ENCODE data around the gene SPDYE2. TPM values are rescaled to one million over a fixed set of nuclear protein-coding genes. Genes with fewer than 3 reads are reported as not detected.
"Not testable (repeated sequence)": the region's sequence is repeated elsewhere in the genome, so short reads cannot be mapped to it uniquely, and the experiment has no call there.

Gene SPDYE2, protein sequence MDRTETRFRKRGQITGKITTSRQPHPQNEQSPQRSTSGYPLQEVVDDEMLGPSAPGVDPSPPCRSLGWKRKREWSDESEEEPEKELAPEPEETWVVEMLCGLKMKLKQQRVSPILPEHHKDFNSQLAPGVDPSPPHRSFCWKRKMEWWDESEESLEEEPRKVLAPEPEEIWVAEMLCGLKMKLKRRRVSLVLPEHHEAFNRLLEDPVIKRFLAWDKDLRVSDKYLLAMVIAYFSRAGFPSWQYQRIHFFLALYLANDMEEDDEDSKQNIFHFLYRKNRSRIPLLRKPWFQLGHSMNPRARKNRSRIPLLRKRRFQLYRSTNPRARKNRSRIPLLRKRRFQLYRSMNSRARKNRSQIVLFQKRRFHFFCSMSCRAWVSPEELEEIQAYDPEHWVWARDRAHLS
- total RNA-seq: not detected
- long read RNA-seq, partial matches to known transcripts: 8 of 83 reads
- long read RNA-seq, other reads (novel, unspliced or antisense): 75 of 83 reads

GRCh38 chr7:102550808-102551422 is at the start of gene SPDYE2:
Gene SPDYE2 (plus strand): TSS chr7:102551226. CDS start chr7:102553256, 2,030 bp downstream.
- intact Hi-C loops (cut with DNase I): not testable (repeated sequence)

DNA sequence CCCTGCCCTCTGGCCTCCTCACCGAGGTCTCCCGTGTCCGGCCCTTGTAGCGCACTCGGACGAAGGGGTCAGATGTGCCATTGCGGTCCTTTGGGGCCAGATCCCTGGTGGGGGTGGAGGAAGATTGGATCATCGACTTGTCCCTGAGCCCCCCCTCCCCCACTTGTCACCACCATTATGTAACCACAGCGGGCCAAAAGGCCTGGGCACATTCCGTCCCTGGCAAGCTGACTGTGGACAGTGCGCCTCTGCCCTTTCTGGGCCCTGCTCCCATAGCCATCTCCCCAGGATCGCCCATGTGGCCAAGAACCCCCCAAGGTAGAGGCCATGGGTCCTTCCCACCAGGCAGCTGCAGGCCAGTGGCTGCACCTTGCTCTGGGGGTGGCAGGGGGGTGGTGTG is 47.9 kb upstream of the SPDYE2 start:
- DNase-seq (ENCODE audit: low spot score); intact Hi-C loops (cut with DNase I): not testable (repeated sequence)

More at GRCh38 chr7:102550808-102551422, at the start of gene SPDYE2:
- not testable (repeated sequence) for DNase-seq (ENCODE audit: low spot score)

DNA sequence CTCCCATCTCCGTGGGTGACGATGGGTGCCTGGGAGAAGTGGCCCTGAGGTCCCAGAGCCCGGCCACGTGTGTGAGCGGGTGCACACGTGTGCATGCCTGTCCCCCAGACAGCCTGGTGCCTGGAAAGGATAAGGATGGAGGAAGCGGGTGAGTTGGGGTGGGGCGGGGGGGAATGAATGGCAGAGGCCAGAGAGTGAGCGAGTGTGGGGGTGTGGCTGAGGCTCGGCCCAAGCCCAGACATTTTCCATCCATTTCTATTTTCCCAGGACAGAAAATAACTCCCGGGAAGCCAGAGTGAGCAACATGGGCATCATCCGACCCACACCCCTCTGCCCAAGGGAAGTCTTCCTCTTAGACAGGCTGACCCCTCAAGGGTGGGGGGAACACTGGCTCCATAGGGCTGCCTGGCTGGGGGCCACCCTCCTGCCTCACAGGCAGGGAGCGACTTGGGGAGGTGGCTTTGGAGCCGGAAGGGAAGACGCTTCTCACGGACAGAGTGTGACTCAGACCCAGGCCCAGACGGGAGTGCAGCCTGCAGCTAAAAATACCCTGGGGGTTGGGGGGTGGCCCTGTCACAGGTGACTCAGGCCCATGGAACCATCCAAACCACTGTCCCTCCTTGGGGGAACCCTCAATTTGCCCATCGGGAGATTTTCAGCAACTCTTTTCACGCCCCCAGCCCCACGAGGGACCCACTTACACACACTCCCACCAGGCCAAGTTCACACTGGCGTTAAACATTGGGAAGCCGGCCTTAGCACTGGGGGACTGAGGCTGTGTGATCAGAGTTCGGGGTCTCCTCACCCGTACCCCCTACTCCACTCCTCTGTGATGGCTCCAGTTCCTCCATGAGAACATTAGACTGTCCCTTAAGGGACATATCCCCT is 45.5 kb upstream of the SPDYE2 start:
- peak; percentile 68 for DNase-seq (ENCODE audit: low spot score)
- intact Hi-C loops (cut with DNase I): not testable (repeated sequence)

DNA sequence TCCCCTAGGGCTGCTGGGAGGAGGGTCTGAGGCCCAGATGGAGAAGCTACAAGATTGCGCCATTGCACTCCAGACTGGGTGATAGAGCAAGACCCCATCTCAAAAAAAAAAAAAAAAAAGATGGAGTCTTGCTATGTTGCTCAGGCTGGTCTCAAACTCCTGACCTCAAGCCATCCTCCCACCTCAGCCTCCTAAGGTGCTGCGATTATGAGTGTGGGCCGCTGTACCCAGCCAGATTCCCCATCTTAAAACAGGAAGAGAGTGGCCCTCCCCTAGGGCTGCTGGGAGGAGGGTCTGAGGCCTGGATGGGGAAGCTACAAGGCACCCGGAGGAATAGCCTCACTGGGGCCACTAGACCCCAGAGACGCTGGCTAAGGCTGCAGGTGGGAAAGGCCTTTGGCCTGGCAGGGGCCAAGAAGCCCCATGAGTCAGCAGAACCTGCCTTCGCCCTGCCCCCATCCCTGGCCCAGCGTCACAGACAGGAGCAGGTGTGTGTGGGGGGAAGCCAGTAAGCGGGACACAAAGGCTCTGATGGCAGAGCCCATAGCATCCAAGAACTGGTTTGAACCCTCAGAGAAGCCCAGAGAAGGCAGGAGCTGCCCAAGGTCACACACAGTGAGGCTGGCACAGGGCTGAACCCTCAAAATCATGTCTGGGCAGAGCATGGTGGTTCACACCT is 43.5 kb upstream of the SPDYE2 start:
- intact Hi-C loops (cut with DNase I); DNase-seq (ENCODE audit: low spot score): not testable (repeated sequence)

- DNase-seq (ENCODE audit: low spot score); intact Hi-C loops (cut with DNase I): not testable (repeated sequence)
Observed at GRCh38 chr7:102510575-102510974, 40.5 kb upstream of the SPDYE2 start.

GRCh38 chr7:102511860-102512522 is 39.0 kb upstream of the SPDYE2 start:
- intact Hi-C loops (cut with DNase I); DNase-seq (ENCODE audit: low spot score): not testable (repeated sequence)

- intact Hi-C loops (cut with DNase I): not testable (repeated sequence)
- DNase-seq (ENCODE audit: low spot score): peak; percentile 74
Observed at GRCh38 chr7:102512642-102513221, 38.3 kb upstream of the SPDYE2 start.

- intact Hi-C loops (cut with DNase I); DNase-seq (ENCODE audit: low spot score): not testable (repeated sequence)
Observed at GRCh38 chr7:102514881-102515721, 35.9 kb upstream of the SPDYE2 start.

GRCh38 chr7:102515889-102516288 is 35.1 kb upstream of the SPDYE2 start:
- DNase-seq (ENCODE audit: low spot score); intact Hi-C loops (cut with DNase I): not testable (repeated sequence)

DNA sequence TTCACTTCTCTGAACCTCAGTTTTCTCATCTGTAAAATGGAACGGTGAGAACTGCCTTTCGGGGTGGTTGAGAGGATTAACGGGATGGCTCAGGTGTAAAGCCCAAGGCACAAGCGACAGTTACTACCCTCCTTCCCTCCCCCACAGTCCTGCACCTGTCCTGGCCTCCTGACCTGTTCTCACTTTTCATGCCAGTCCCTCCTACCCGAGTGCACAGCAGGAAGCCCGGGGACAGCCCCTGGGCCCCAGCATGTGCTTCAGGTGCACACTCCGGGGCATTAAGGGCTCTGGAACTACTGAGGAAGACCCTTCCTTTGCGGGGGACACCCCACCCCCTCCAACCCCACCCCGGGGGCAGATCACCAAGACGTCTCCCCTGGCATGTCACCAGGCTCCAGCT is 34.1 kb upstream of the SPDYE2 start:
- intact Hi-C loops (cut with DNase I); DNase-seq (ENCODE audit: low spot score): not testable (repeated sequence)

DNA sequence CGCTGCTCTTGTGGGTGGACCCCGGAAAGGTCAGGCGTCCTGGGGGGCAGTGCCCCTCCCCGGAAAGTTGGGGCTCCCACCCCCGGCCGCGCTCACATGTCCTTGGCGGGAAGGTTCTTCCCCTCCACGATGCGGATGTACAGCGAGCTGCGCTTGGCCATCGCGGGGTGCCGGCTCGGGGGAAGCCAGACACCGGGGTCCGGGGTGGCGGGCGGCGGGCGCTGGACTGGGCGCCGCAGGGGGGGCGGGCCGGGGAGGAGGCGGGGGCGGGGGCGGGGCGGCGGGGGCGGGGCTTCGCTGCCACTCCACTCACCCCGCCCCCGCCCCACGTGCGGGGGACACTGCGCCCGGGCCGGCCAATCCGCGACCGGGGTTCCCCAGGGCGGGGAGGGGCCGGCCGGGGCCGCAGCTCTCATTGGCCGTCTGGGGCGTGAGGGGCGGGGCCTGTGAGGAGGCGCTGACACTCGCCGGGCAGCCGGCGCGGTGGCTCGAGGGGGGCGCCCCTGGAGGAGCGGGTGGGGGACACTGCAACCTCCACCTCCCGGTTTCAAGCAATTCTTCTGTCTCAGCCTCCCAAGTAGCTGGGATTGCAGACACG is 33.4 kb upstream of the SPDYE2 start, which contains the start of gene RASA4B:
Gene RASA4B (minus strand): TSS at position 228 of the 598 bp plus-strand sequence. CDS start 67 bp downstream, at position 161.
- intact Hi-C loops (cut with DNase I): not testable (repeated sequence)
- DNase-seq (ENCODE audit: low spot score): peak; percentile 54

GRCh38 chr7:102520797-102521196 is 30.2 kb upstream of the SPDYE2 start:
- DNase-seq (ENCODE audit: low spot score); intact Hi-C loops (cut with DNase I): not testable (repeated sequence)

DNA sequence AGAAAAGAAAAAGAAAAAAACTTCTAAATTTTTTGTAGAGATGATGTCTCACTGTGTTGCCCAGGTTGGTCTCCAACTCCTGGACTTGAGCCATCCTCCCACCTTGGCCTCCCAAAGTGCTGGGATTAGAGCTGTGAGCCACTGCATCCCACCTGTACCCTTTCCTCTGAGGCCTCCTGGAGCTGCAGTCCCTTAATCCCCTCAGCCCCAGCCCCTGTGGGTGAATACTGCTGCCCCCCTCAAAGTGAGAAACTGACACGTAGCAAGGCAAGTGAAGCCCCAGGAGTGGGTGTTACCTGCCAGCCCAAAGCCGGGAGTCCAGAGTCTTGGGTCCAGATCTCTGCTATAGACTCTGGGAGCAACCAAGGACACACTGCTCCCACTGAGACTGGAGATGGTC is 26.2 kb upstream of the SPDYE2 start:
- intact Hi-C loops (cut with DNase I): not testable (repeated sequence)
- peak; percentile 74 for DNase-seq (ENCODE audit: low spot score)

DNA sequence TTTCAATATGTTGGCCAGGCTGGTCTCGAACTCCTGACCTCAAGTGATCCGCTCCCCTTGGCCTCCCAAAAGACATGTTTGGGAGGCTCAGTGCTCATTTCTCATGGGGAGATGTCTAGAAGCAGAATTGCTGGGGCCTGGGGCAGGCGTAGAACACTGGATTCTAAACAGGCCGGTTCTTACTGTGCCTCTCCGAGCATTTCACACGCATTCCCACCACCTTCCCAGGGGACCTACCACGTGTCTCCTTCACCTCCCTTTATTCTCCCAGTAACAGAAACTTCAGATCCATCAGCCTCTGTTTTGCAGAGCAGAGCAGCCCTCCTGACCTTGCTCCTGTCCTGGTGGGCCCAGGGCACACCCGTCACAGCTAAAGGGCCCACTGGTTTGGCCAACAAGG is 23.8 kb upstream of the SPDYE2 start:
- intact Hi-C loops (cut with DNase I): not testable (repeated sequence)
- DNase-seq (ENCODE audit: low spot score): peak; percentile 55

- intact Hi-C loops (cut with DNase I); DNase-seq (ENCODE audit: low spot score): not testable (repeated sequence)
Observed at GRCh38 chr7:102527822-102528793, 22.9 kb upstream of the SPDYE2 start.

- intact Hi-C loops (cut with DNase I): not testable (repeated sequence)
- peak; percentile 38 for DNase-seq (ENCODE audit: low spot score)
Observed at GRCh38 chr7:102531583-102531982, 19.4 kb upstream of the SPDYE2 start.
